HepG2 (cell line): Measurements from ENCODE around the gene PGS1. TPM values are rescaled to one million over a fixed set of nuclear protein-coding genes. Genes with fewer than 3 reads are reported as not detected.

ENCODE experiments used
- AGO2 ChIP-seq: fragments of 200-400 bp; formaldehyde crosslinking; optimal IDR thresholded peaks from 2 replicates; pipeline ENCODE3; 2017; ENCODE audit warnings: mild to moderate bottlenecking, low read depth, low read length, moderate library complexity
- EP300 ChIP-seq, 3 experiments: sonication (generic) in 1 of 3; formaldehyde crosslinking in 1 of 3; IDR thresholded peaks; 2 replicates each; pipeline versions ENCODE4 v1.5.1 to v1.6.1; 2011 to 2020; ENCODE audit warnings: low read depth in 2 of 3, low read length in 2 of 3, borderline replicate concordance in 1 of 3, improper control_type of control experiment in 1 of 3, mild to moderate bottlenecking in 1 of 3, missing genetic modification reagents in 1 of 3, moderate library complexity in 1 of 3
- KAT8 ChIP-seq: IDR thresholded peaks from 2 replicates; pipeline ENCODE4 v1.6.1; 2016; ENCODE audit warnings: missing genetic modification reagents, missing compliant biosample characterization
- RORA ChIP-seq: sonication (generic); formaldehyde crosslinking; IDR thresholded peaks from 2 replicates; pipeline ENCODE4 v1.5.0; 2020; ENCODE audit warnings: mild to moderate bottlenecking, missing genetic modification reagents, moderate library complexity
- YEATS4 ChIP-seq: sonication (generic); formaldehyde crosslinking; IDR thresholded peaks from 2 replicates; pipeline ENCODE4 v1.4.0; 2020; ENCODE audit warnings: missing genetic modification reagents, borderline replicate concordance
- ZFYVE20 ChIP-seq: sonication (generic); formaldehyde crosslinking; IDR thresholded peaks from 2 replicates; pipeline ENCODE4 v1.8.0; 2023; ENCODE audit warnings: low read depth, mild to moderate bottlenecking, moderate library complexity, missing genetic modification reagents, borderline replicate concordance
- ZNF230 ChIP-seq: sonication (generic); formaldehyde crosslinking; IDR thresholded peaks from 2 replicates; pipeline ENCODE4 v1.4.0; 2020; ENCODE audit warnings: mild to moderate bottlenecking, missing genetic modification reagents
- ZNF256 ChIP-seq: sonication (generic); formaldehyde crosslinking; conservative IDR thresholded peaks from 2 replicates; pipeline ENCODE4 v1.4.0; 2020; ENCODE audit warnings: missing genetic modification reagents
- ZSCAN21 ChIP-seq: sonication (generic); formaldehyde crosslinking; IDR thresholded peaks from 2 replicates; pipeline ENCODE4 v1.8.0; 2022; ENCODE audit warnings: mild to moderate bottlenecking, missing genetic modification reagents, moderate library complexity, borderline replicate concordance
- polyA plus RNA-seq, 8 experiments: library from polyadenylated mRNA; depleted of rRNA in 3 of 8; stranded (reverse) in 7 of 8; unstranded in 1 of 8; fragments of >200 nt; fragmentation: Illumina TruSeq in 4 of 8; extraction: Trizol in 4 of 8; gene quantifications; 2 replicates each; pipeline versions ENCODE4 v1.2.1 to v1.2.3, GENCODE V29; 2011 to 2016; ENCODE audit warnings: low read depth in 4 of 8, missing spikeins in 1 of 8, mixed read lengths in 1 of 8; ENCODE audit not compliant: insufficient read depth in 1 of 8
- total RNA-seq, 5 experiments: library from RNA; depleted of rRNA; stranded (reverse); fragments of >200 nt; fragmentation: Illumina TruSeq; extraction: Trizol; gene quantifications; 2 replicates each; pipeline ENCODE4 v1.2.3, GENCODE V29; 2016; ENCODE audit warnings: low read depth in 1 of 5
- TF ChIP-seq, protein P1 (sequence below): sonication (generic); formaldehyde crosslinking; IDR thresholded peaks from 2 replicates; pipeline ENCODE4 v1.4.0; 2020; ENCODE audit warnings: mild to moderate bottlenecking, missing genetic modification reagents
- TF ChIP-seq, protein P2 (sequence below): fragments of 450-650 bp; IDR thresholded peaks from 2 replicates; pipeline ENCODE4 v1.6.1; 2016
- TF ChIP-seq, protein P3 (sequence below), 2 experiments: IDR thresholded peaks; 2 replicates each; pipeline ENCODE4 v1.6.1; 2011 to 2012; ENCODE audit warnings: low read length in 2 of 2, borderline replicate concordance in 1 of 2, low read depth in 1 of 2, mild to moderate bottlenecking in 1 of 2, moderate library complexity in 1 of 2
- TF ChIP-seq, protein P4 (sequence below): sonication (generic); formaldehyde crosslinking; IDR thresholded peaks from 2 replicates; pipeline ENCODE4 v1.5.0; 2020; ENCODE audit warnings: mild to moderate bottlenecking, missing genetic modification reagents
- TF ChIP-seq, protein P5 (sequence below): sonication (generic); formaldehyde crosslinking; conservative IDR thresholded peaks from 2 replicates; pipeline ENCODE4 v1.4.0; 2020; ENCODE audit warnings: missing genetic modification reagents
- TF ChIP-seq, protein P6 (sequence below): sonication (generic); formaldehyde crosslinking; IDR thresholded peaks from 2 replicates; pipeline ENCODE4 v1.8.0; 2022; ENCODE audit warnings: mild to moderate bottlenecking, missing genetic modification reagents, moderate library complexity

Gene PGS1
- total and polyA plus RNA-seq, 2 of the 13 experiments (the other 11 are each of a cell fraction or from before 2014, with no cell fraction given): 25.9 to 31.5 TPM

- TF ChIP-seq, protein P1, sequence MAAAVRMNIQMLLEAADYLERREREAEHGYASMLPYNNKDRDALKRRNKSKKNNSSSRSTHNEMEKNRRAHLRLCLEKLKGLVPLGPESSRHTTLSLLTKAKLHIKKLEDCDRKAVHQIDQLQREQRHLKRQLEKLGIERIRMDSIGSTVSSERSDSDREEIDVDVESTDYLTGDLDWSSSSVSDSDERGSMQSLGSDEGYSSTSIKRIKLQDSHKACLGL (CRISPR knock-in tag): no peak
- no peak for TF ChIP-seq ZNF256
- TF ChIP-seq, protein P2, sequence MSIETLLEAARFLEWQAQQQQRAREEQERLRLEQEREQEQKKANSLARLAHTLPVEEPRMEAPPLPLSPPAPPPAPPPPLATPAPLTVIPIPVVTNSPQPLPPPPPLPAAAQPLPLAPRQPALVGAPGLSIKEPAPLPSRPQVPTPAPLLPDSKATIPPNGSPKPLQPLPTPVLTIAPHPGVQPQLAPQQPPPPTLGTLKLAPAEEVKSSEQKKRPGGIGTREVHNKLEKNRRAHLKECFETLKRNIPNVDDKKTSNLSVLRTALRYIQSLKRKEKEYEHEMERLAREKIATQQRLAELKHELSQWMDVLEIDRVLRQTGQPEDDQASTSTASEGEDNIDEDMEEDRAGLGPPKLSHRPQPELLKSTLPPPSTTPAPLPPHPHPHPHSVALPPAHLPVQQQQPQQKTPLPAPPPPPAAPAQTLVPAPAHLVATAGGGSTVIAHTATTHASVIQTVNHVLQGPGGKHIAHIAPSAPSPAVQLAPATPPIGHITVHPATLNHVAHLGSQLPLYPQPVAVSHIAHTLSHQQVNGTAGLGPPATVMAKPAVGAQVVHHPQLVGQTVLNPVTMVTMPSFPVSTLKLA: peak; percentile 54; the same call in 1 of the 2 replicates
- TF ChIP-seq, protein P3, sequence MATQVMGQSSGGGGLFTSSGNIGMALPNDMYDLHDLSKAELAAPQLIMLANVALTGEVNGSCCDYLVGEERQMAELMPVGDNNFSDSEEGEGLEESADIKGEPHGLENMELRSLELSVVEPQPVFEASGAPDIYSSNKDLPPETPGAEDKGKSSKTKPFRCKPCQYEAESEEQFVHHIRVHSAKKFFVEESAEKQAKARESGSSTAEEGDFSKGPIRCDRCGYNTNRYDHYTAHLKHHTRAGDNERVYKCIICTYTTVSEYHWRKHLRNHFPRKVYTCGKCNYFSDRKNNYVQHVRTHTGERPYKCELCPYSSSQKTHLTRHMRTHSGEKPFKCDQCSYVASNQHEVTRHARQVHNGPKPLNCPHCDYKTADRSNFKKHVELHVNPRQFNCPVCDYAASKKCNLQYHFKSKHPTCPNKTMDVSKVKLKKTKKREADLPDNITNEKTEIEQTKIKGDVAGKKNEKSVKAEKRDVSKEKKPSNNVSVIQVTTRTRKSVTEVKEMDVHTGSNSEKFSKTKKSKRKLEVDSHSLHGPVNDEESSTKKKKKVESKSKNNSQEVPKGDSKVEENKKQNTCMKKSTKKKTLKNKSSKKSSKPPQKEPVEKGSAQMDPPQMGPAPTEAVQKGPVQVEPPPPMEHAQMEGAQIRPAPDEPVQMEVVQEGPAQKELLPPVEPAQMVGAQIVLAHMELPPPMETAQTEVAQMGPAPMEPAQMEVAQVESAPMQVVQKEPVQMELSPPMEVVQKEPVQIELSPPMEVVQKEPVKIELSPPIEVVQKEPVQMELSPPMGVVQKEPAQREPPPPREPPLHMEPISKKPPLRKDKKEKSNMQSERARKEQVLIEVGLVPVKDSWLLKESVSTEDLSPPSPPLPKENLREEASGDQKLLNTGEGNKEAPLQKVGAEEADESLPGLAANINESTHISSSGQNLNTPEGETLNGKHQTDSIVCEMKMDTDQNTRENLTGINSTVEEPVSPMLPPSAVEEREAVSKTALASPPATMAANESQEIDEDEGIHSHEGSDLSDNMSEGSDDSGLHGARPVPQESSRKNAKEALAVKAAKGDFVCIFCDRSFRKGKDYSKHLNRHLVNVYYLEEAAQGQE (IDR thresholded peaks at IDR 0.05; ENCODE audit: borderline replicate concordance in 1 of 2, low read depth in 1 of 2, low read length in 2 of 2): no peak; a peak in 1 of 4 replicates
- TF ChIP-seq EP300 (IDR thresholded peaks at IDR 0.05; ENCODE audit: low read depth in 2 of 2, low read length in 2 of 2): peak in 1 of 2 experiments; percentile 87; a peak in 2 of 4 replicates
- TF ChIP-seq EP300 (CRISPR knock-in tag; IDR thresholded peaks at IDR 0.05; ENCODE audit: borderline replicate concordance): peak; percentile 65; the same call in 1 of the 2 replicates
- TF ChIP-seq, protein P4, sequence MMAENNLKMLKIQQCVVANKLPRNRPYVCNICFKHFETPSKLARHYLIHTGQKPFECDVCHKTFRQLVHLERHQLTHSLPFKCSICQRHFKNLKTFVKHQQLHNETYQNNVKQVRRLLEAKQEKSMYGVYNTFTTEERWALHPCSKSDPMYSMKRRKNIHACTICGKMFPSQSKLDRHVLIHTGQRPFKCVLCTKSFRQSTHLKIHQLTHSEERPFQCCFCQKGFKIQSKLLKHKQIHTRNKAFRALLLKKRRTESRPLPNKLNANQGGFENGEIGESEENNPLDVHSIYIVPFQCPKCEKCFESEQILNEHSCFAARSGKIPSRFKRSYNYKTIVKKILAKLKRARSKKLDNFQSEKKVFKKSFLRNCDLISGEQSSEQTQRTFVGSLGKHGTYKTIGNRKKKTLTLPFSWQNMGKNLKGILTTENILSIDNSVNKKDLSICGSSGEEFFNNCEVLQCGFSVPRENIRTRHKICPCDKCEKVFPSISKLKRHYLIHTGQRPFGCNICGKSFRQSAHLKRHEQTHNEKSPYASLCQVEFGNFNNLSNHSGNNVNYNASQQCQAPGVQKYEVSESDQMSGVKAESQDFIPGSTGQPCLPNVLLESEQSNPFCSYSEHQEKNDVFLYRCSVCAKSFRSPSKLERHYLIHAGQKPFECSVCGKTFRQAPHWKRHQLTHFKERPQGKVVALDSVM (CRISPR knock-in tag): no peak
- TF ChIP-seq, protein P5, sequence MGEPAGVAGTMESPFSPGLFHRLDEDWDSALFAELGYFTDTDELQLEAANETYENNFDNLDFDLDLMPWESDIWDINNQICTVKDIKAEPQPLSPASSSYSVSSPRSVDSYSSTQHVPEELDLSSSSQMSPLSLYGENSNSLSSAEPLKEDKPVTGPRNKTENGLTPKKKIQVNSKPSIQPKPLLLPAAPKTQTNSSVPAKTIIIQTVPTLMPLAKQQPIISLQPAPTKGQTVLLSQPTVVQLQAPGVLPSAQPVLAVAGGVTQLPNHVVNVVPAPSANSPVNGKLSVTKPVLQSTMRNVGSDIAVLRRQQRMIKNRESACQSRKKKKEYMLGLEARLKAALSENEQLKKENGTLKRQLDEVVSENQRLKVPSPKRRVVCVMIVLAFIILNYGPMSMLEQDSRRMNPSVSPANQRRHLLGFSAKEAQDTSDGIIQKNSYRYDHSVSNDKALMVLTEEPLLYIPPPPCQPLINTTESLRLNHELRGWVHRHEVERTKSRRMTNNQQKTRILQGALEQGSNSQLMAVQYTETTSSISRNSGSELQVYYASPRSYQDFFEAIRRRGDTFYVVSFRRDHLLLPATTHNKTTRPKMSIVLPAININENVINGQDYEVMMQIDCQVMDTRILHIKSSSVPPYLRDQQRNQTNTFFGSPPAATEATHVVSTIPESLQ (CRISPR knock-in tag): no peak
- TF ChIP-seq ZNF230: no peak
- no peak for TF ChIP-seq AGO2
- TF ChIP-seq ZSCAN21 (CRISPR knock-in tag): no peak
- TF ChIP-seq, protein P6, sequence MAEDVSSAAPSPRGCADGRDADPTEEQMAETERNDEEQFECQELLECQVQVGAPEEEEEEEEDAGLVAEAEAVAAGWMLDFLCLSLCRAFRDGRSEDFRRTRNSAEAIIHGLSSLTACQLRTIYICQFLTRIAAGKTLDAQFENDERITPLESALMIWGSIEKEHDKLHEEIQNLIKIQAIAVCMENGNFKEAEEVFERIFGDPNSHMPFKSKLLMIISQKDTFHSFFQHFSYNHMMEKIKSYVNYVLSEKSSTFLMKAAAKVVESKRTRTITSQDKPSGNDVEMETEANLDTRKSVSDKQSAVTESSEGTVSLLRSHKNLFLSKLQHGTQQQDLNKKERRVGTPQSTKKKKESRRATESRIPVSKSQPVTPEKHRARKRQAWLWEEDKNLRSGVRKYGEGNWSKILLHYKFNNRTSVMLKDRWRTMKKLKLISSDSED (CRISPR knock-in tag): no peak
- TF ChIP-seq RORA (CRISPR knock-in tag): no peak
- no peak for TF ChIP-seq YEATS4 (CRISPR knock-in tag)
- TF ChIP-seq KAT8 (CRISPR knock-in tag): peak; percentile 61; the same call in 1 of the 2 replicates
- no peak for TF ChIP-seq ZFYVE20 (CRISPR knock-in tag)
These were observed 21.3 kb downstream of the PGS1 start (continued) for GRCh38 chr17:78399693-78400144.
